GM18502 (cell line): Measurements from ENCODE around the gene OR4N2.
"Not testable (repeated sequence)": the region's sequence is repeated elsewhere in the genome, so short reads cannot be mapped to it uniquely, and the experiment has no call there.

Source experiments
- ATAC-seq: cut with Tn5 transposase; IDR thresholded peaks from one replicate; pipeline ENCODE4 v1.9.1; 2021; ENCODE audit warnings: mild to moderate bottlenecking; ENCODE audit not compliant: unreplicated experiment, poor library complexity

The OR4N2 gene

GRCh38 chr14:19828314-19828713, 24.7 kb downstream of the OR4N2 start:
- no peak for ATAC-seq

- not testable (repeated sequence) for ATAC-seq
These were observed 30.8 kb downstream of the OR4N2 start for GRCh38 chr14:19834203-19834848.

- ATAC-seq, result no peak
These were observed 34.9 kb downstream of the OR4N2 start for GRCh38 chr14:19838433-19838832.

GRCh38 chr14:19851365-19851764, 47.8 kb downstream of the OR4N2 start:
- no peak for ATAC-seq

GRCh38 chr14:19866061-19866669, 62.6 kb downstream of the OR4N2 start:
- not testable (repeated sequence) for ATAC-seq

- ATAC-seq, result no peak
These were observed 69.6 kb downstream of the OR4N2 start for GRCh38 chr14:19873178-19873577.

- no peak for ATAC-seq
These were observed 71.3 kb downstream of the OR4N2 start, which contains the start of gene OR4K2 for GRCh38 chr14:19874842-19875241. TSS of gene OR4K2 (plus strand) at chr14:19875142. CDS start at chr14:19876268, 1,126 bp downstream.

- no peak for ATAC-seq
These were observed 74.6 kb downstream of the OR4N2 start for GRCh38 chr14:19878029-19878642.
